Measurements from ENCODE around the gene PBX2. TPM values are rescaled to one million over a fixed set of nuclear protein-coding genes. Genes with fewer than 3 reads are reported as not detected.
A peak's percentile ranks its signal among the peaks of the same experiment; 100 is the strongest.

PBX2 gene
- total RNA-seq, 1 experiment from 2014 or later, result 176 TPM

GRCh38 chr6:32164295-32164694, 25.7 kb downstream of the PBX2 start, which contains the start of gene EGFL8:
Gene EGFL8 (plus strand): TSS chr6:32164595. CDS start chr6:32166166, 1,571 bp downstream.
- H3K4me3 Mint-ChIP-seq, result no peak within 1 kb of the TSS; a peak in 1 of 5 replicates
- Histone ChIP-seq H4K8ac (replicated peaks; ENCODE audit: insufficient read length, low read depth, low read length) (no peak within 1 kb of the TSS), H4K91ac (ENCODE audit: insufficient read length, low read depth, low read length) (no peak within 1 kb of the TSS), H3K27me3 (ENCODE audit: insufficient read depth, low read length) (no peaks in the 10 kb centered on the region), H3K14ac (ENCODE audit: insufficient read depth, low read length) (no peak within 1 kb of the TSS), H3K9ac (ENCODE audit: extremely low read depth, insufficient read length, low read length) (no peak within 1 kb of the TSS), H2BK15ac (ENCODE audit: low read depth, low read length) (no peak within 1 kb of the TSS), H3K79me1 (ENCODE audit: insufficient read depth, low read depth, low read length, poor library complexity, severe bottlenecking) (no peaks in the 10 kb centered on the region), H3K79me2 (ENCODE audit: insufficient read depth, low read length) (no peaks in the 10 kb centered on the region), H2AK5ac (ENCODE audit: insufficient read length, low read length) (no peak within 1 kb of the TSS), H4K5ac (ENCODE audit: insufficient read length, low read depth, low read length) (no peak within 1 kb of the TSS), H3K4me2 (ENCODE audit: insufficient read depth, insufficient read length, low read length) (no peak within 1 kb of the TSS), H2BK20ac (ENCODE audit: low read depth, low read length, poor library complexity, severe bottlenecking) (no peak within 1 kb of the TSS), H3T11ph (ENCODE audit: low read length) (no peak within 1 kb of the TSS), H2BK120ac (ENCODE audit: low read depth, low read length, poor library complexity, severe bottlenecking) (no peak within 1 kb of the TSS), H3K9me3 (ENCODE audit: control insufficient read depth, low read depth, low read length) (no peaks in the 10 kb centered on the region), H3K4ac (ENCODE audit: low read depth, low read length) (no peak within 1 kb of the TSS), H2BK12ac (ENCODE audit: insufficient read length, low read depth, low read length) (no peak within 1 kb of the TSS), H2AFZ (ENCODE audit: low read length) (no peak within 1 kb of the TSS), H3K23ac (ENCODE audit: insufficient read length, low read depth, low read length) (no peak within 1 kb of the TSS), H3K23me2 (ENCODE audit: insufficient read length, low read depth, low read length, poor library complexity, severe bottlenecking) (no peaks in the 10 kb centered on the region), H3K56ac (ENCODE audit: insufficient read length, low read depth, low read length) (no peak within 1 kb of the TSS), H4K20me1 (ENCODE audit: control insufficient read depth, insufficient read depth, insufficient read length) (peaks cover 2% of the 10 kb centered on the region), H3K18ac (ENCODE audit: insufficient read length, low read depth, low read length) (no peak within 1 kb of the TSS), H3K27ac (ENCODE audit: insufficient read length, low read depth, low read length) (no peak within 1 kb of the TSS), H3K4me1 (ENCODE audit: insufficient read depth, low read length) (no peaks in the 10 kb centered on the region), H2BK5ac (ENCODE audit: insufficient read length, low read length) (no peak within 1 kb of the TSS)
- H3K36me3 Mint-ChIP-seq (ENCODE audit: insufficient read depth in 1 of 3, low read depth in 3 of 3), result peaks cover 24 to 66% (median 43%) of the 10 kb centered on the region in 3 experiments
- H3K4me1 Mint-ChIP-seq, result peaks cover 3 to 23% of the 10 kb centered on the region in 2 experiments; a peak in 2 of 4 replicates
- H3K27ac Mint-ChIP-seq, result peak within 1 kb of the TSS in 2 of 3 experiments; percentile 78 to 94; a peak in 4 of 7 replicates
- no peak for DNase-seq
- no peaks in the 10 kb centered on the region for H3K9me3 Mint-ChIP-seq
- TF ChIP-seq, protein P1, sequence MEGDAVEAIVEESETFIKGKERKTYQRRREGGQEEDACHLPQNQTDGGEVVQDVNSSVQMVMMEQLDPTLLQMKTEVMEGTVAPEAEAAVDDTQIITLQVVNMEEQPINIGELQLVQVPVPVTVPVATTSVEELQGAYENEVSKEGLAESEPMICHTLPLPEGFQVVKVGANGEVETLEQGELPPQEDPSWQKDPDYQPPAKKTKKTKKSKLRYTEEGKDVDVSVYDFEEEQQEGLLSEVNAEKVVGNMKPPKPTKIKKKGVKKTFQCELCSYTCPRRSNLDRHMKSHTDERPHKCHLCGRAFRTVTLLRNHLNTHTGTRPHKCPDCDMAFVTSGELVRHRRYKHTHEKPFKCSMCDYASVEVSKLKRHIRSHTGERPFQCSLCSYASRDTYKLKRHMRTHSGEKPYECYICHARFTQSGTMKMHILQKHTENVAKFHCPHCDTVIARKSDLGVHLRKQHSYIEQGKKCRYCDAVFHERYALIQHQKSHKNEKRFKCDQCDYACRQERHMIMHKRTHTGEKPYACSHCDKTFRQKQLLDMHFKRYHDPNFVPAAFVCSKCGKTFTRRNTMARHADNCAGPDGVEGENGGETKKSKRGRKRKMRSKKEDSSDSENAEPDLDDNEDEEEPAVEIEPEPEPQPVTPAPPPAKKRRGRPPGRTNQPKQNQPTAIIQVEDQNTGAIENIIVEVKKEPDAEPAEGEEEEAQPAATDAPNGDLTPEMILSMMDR (conservative IDR thresholded peaks at IDR 0.05), result no peak
- H3K27me3 Mint-ChIP-seq (ENCODE audit: low read depth), result no peaks in the 10 kb centered on the region; the same call in 1 of the 2 replicates
